H1 (cell line): Measurements from ENCODE around the gene MCEE. TPM values are rescaled to one million over a fixed set of nuclear protein-coding genes. Genes with fewer than 3 reads are reported as not detected.

ENCODE experiments used
- CTCF ChIA-PET: fragments of 300-600 bp; sonication (Branson Sonifier 250); formaldehyde crosslinking; loops from one replicate; lab custom pipeline; 2021; ENCODE audit not compliant: partially characterized antibody; lab: Charles Lee
- POLR2A ChIA-PET: fragments of 300-600 bp; sonication (Branson Sonifier 250); formaldehyde crosslinking; loops from one replicate; lab custom pipeline; 2021; ENCODE audit warnings: inconsistent platforms; ENCODE audit not compliant: partially characterized antibody; lab: Charles Lee
- DNase-seq, 2 experiments: peaks; one replicate each; pipeline versions ENCODE4 v3.0.0 to v3.0.0-alpha.2; 2010 to 2022; ENCODE audit warnings: low spot score in 2 of 2, low read depth in 1 of 2, mixed read lengths in 1 of 2
- FAIRE-seq: peaks from 2 replicates; lab custom pipeline; 2011; peaks lifted over from hg19 to GRCh38; lab: Jason Lieb, UNC
- H2AFZ ChIP-seq: 2 replicates; pipeline ENCODE4 v1.8.1; 2012; ENCODE audit warnings: low read length, inconsistent platforms
- H2AK5ac ChIP-seq: 2 replicates; pipeline ENCODE4 v1.6.1; 2013; ENCODE audit warnings: low read depth, low read length
- H2BK120ac ChIP-seq: replicated peaks from 2 replicates; pipeline ENCODE3; 2013; ENCODE audit warnings: low read depth, low read length, inconsistent platforms
- H2BK12ac ChIP-seq: 2 replicates; pipeline ENCODE4 v1.6.1; 2013; ENCODE audit warnings: low read depth, low read length
- H2BK15ac ChIP-seq: 2 replicates; pipeline ENCODE4 v1.6.1; 2013; ENCODE audit warnings: low read length
- H2BK20ac ChIP-seq: 2 replicates; pipeline ENCODE4 v1.6.1; 2013; ENCODE audit warnings: low read length
- H2BK5ac ChIP-seq: 2 replicates; pipeline ENCODE4 v1.6.1; 2013; ENCODE audit warnings: low read depth, low read length
- H3K14ac ChIP-seq: 2 replicates; pipeline ENCODE4 v1.6.1; 2013; ENCODE audit warnings: inconsistent platforms; ENCODE audit not compliant: insufficient read length
- H3K18ac ChIP-seq: 2 replicates; pipeline ENCODE4 v1.6.1; 2013; ENCODE audit warnings: low read length; ENCODE audit errors: extremely low read depth
- H3K23ac ChIP-seq: 2 replicates; pipeline ENCODE4 v1.6.1; 2013; ENCODE audit warnings: inconsistent platforms; ENCODE audit not compliant: insufficient read length
- H3K23me2 ChIP-seq: 2 replicates; pipeline ENCODE4 v1.6.1; 2013; ENCODE audit warnings: low read depth, low read length
- H3K27ac ChIP-seq: 2 replicates; pipeline ENCODE4 v1.6.1; 2011; ENCODE audit warnings: low read depth, low read length, inconsistent platforms
- H3K27me3 ChIP-seq, 4 experiments: replicated peaks in 1 of 4; 1 replicate in 1 of 4; 2 replicates in 3 of 4; pipeline versions ENCODE4 v1.6.1 to v1.8.1; 2011 to 2013; ENCODE audit warnings: low read length in 3 of 4, mild to moderate bottlenecking in 3 of 4, inconsistent platforms in 2 of 4, mixed read lengths in 2 of 4, moderate library complexity in 1 of 4; ENCODE audit not compliant: control insufficient read depth in 3 of 4, insufficient read depth in 3 of 4; ENCODE audit errors: extremely low read depth in 1 of 4
- H3K36me3 ChIP-seq, 4 experiments: 2 replicates each; pipeline versions ENCODE4 v1.6.1 to v1.8.1; 2011 to 2013; ENCODE audit warnings: mild to moderate bottlenecking in 4 of 4, low read length in 3 of 4, moderate library complexity in 2 of 4, control low read depth in 1 of 4, inconsistent platforms in 1 of 4; ENCODE audit not compliant: insufficient read depth in 4 of 4, control insufficient read depth in 2 of 4
- H3K4ac ChIP-seq: replicated peaks from 2 replicates; pipeline ENCODE3; 2013; ENCODE audit warnings: low read length, low read depth, mixed read lengths, inconsistent platforms; ENCODE audit not compliant: insufficient read length
- H3K4me1 ChIP-seq, 4 experiments: replicated peaks in 1 of 4; 1 replicate in 1 of 4; 2 replicates in 3 of 4; pipeline versions ENCODE4 v1.6.1 to v1.8.1; 2011 to 2013; ENCODE audit warnings: low read length in 3 of 4, inconsistent platforms in 2 of 4, mixed read lengths in 1 of 4; ENCODE audit not compliant: insufficient read depth in 4 of 4, control insufficient read depth in 3 of 4
- H3K4me2 ChIP-seq, 2 experiments: 2 replicates each; pipeline versions ENCODE4 v1.6.1 to v1.8.1; 2011 to 2013; ENCODE audit warnings: low read depth in 2 of 2, low read length in 2 of 2, control low read depth in 1 of 2, inconsistent platforms in 1 of 2, mild to moderate bottlenecking in 1 of 2; ENCODE audit not compliant: insufficient read depth in 1 of 2
- H3K4me3 ChIP-seq, 4 experiments: fragments of 200-600, 300-600 bp in 1 of 4; sonication (generic), shearing (Covaris generic), sonication (Bioruptor Twin) in 1 of 4; 2 replicates each; pipeline versions ENCODE4 v1.5.1 to v1.8.1; 2011 to 2016; ENCODE audit warnings: low read length in 4 of 4, low read depth in 3 of 4, control low read depth in 2 of 4, inconsistent platforms in 2 of 4, mild to moderate bottlenecking in 2 of 4, mixed read lengths in 1 of 4, moderate library complexity in 1 of 4; ENCODE audit not compliant: insufficient read depth in 2 of 4; ENCODE audit errors: extremely low read depth in 1 of 4
- H3K56ac ChIP-seq: replicated peaks from 2 replicates; pipeline ENCODE3; 2013; ENCODE audit warnings: low read depth, mild to moderate bottlenecking, mixed read lengths, low read length, inconsistent platforms; ENCODE audit not compliant: insufficient read length
- H3K79me1 ChIP-seq: 2 replicates; pipeline ENCODE4 v1.6.1; 2013; ENCODE audit warnings: low read depth, low read length, control low read depth
- H3K79me2 ChIP-seq, 2 experiments: 2 replicates each; pipeline versions ENCODE4 v1.6.1 to v1.8.1; 2012 to 2013; ENCODE audit warnings: low read length in 2 of 2, mild to moderate bottlenecking in 2 of 2, inconsistent platforms in 1 of 2; ENCODE audit not compliant: insufficient read depth in 2 of 2, control insufficient read depth in 1 of 2
- H3K9ac ChIP-seq, 4 experiments: replicated peaks in 1 of 4; 1 replicate in 1 of 4; 2 replicates in 3 of 4; pipeline versions ENCODE4 v1.6.1 to v1.8.1; 2011 to 2013; ENCODE audit warnings: low read depth in 3 of 4, low read length in 3 of 4, control low read depth in 2 of 4, mild to moderate bottlenecking in 2 of 4, moderate library complexity in 2 of 4, inconsistent platforms in 1 of 4; ENCODE audit errors: extremely low read depth in 1 of 4
- H3K9me3 ChIP-seq, 2 experiments: 2 replicates each; pipeline versions ENCODE4 v1.6.1 to v1.8.1; 2012 to 2013; ENCODE audit warnings: mild to moderate bottlenecking in 2 of 2, moderate library complexity in 2 of 2, control low read depth in 1 of 2, inconsistent platforms in 1 of 2, low read depth in 1 of 2, low read length in 1 of 2, mixed read lengths in 1 of 2; ENCODE audit not compliant: insufficient read depth in 2 of 2
- H4K20me1 ChIP-seq, 2 experiments: replicated peaks in 1 of 2; 2 replicates each; pipeline versions ENCODE3 to v1.8.1; 2011 to 2013; ENCODE audit warnings: inconsistent platforms in 2 of 2, low read length in 2 of 2, mild to moderate bottlenecking in 1 of 2; ENCODE audit not compliant: insufficient read depth in 2 of 2, control insufficient read depth in 1 of 2
- H4K5ac ChIP-seq: 2 replicates; pipeline ENCODE4 v1.6.1; 2013; ENCODE audit warnings: low read length, low read depth, mixed read lengths, inconsistent platforms; ENCODE audit not compliant: insufficient read length
- H4K8ac ChIP-seq: 2 replicates; pipeline ENCODE4 v1.8.0; 2013; ENCODE audit warnings: mild to moderate bottlenecking, moderate library complexity, low read length, inconsistent platforms; ENCODE audit not compliant: insufficient read depth; ENCODE audit errors: extremely low read depth
- H4K91ac ChIP-seq: replicated peaks from 2 replicates; pipeline ENCODE3; 2013; ENCODE audit warnings: low read length, mixed read lengths, inconsistent platforms; ENCODE audit not compliant: insufficient read length
- CBX5 ChIP-seq: fragments of 300-800, 300-1000 bp; sonication (generic); IDR thresholded peaks from 2 replicates; pipeline ENCODE4 v1.7.1; 2016; ENCODE audit warnings: antibody characterized with exemption, low read length, low read depth
- CBX8 ChIP-seq: fragments of 300-800, 300-1000 bp; sonication (generic); IDR thresholded peaks from 2 replicates; pipeline ENCODE4 v1.7.1; 2016; ENCODE audit warnings: low read depth, low read length, borderline replicate concordance
- HDAC2 ChIP-seq, 2 experiments: fragments of 300-600 bp in 1 of 2; sonication (generic) in 1 of 2; IDR thresholded peaks; 2 replicates each; pipeline ENCODE4 v1.6.1; 2011 to 2012; ENCODE audit warnings: low read depth in 2 of 2, low read length in 2 of 2, mild to moderate bottlenecking in 2 of 2, moderate library complexity in 2 of 2, borderline replicate concordance in 1 of 2, inconsistent platforms in 1 of 2
- PHF8 ChIP-seq: fragments of 200-600 bp; sonication (generic); conservative IDR thresholded peaks from 2 replicates; pipeline ENCODE4 v1.7.1; 2012; ENCODE audit warnings: low read depth, mild to moderate bottlenecking, inconsistent platforms, low read length, moderate library complexity
- POU5F1 ChIP-seq: IDR thresholded peaks from 2 replicates; pipeline ENCODE4 v1.6.1; 2011; ENCODE audit warnings: low read depth, mild to moderate bottlenecking, low read length, moderate library complexity
- SRF ChIP-seq: IDR thresholded peaks from 2 replicates; pipeline ENCODE4 v1.6.1; 2011; ENCODE audit warnings: mild to moderate bottlenecking, low read depth, low read length, moderate library complexity
- TEAD4 ChIP-seq: IDR thresholded peaks from 2 replicates; pipeline ENCODE4 v1.6.1; 2012; ENCODE audit warnings: low read depth, low read length, inconsistent platforms, mixed read lengths
- YY1 ChIP-seq: IDR thresholded peaks from 2 replicates; pipeline ENCODE4 v1.6.1; 2011; ENCODE audit warnings: low read depth, mild to moderate bottlenecking, low read length
- WGBS, 2 experiments: shearing (Covaris generic) in 1 of 2; methylation state at CpG; one replicate each; pipeline versions ENCODE4 v1.1.6 to v1.1.7; 2013 to 2015; ENCODE audit warnings: low lambda C conversion rate in 2 of 2, mixed read lengths in 2 of 2, inconsistent platforms in 1 of 2, low coverage in 1 of 2, missing lambda C conversion rate in 1 of 2; ENCODE audit not compliant: insufficient replicate concordance in 2 of 2, insufficient coverage in 1 of 2, insufficient read length in 1 of 2; ENCODE audit errors: extremely low coverage in 1 of 2, missing lambda C conversion rate in 1 of 2; 5-methylcytosine and 5-hydroxymethylcytosine counted together
- polyA plus RNA-seq, 7 experiments: library from polyadenylated mRNA; depleted of rRNA in 3 of 7; stranded (reverse) in 5 of 7; unstranded in 2 of 7; fragments of >200 nt in 5 of 7; fragments of 200-250 nt in 2 of 7; gene quantifications; 1 replicate in 5 of 7; 2 replicates in 1 of 7; 4 replicates in 1 of 7; pipeline versions ENCODE4 v1.2.1 to v1.2.3, GENCODE V29; 2011 to 2013; ENCODE audit warnings: missing spikeins in 2 of 7, mixed read lengths in 2 of 7
- total RNA-seq: library from RNA; stranded (reverse); fragmentation: NEBNext Ultra II Directional; extraction: Animal tissue kit (Norgen Biotek cat#: 25700); gene quantifications from 2 replicates; pipeline ENCODE4 v1.2.1, GENCODE V29; 2021
- TF ChIP-seq, protein P1 (sequence below): IDR thresholded peaks from 2 replicates; pipeline ENCODE4 v1.6.1; 2012; ENCODE audit warnings: inconsistent platforms

MCEE gene
- total and polyA plus RNA-seq, 2 of the 8 experiments (the other 6 are each of a cell fraction or from before 2014, with no cell fraction given): 7.3 to 14.1 TPM

DNA sequence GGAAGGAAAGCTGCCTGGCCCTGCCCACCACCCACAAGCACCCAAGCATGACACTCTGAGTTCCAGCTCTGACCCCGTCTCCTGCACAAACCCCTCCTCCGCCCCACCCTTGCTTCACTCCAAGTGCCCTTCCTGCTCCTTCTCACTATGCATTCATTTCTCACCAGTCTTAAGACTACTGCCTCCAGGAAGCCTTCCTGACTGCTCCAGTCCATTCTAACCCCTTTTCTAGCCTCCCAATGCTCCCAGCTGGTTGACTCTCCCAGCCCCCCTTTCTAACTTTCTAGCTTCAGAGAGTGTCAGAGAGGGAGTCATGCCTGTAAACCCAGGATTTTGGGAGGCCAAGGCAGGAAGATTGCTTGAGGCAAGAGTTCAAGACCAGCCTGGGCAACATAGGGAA, 69.8 kb downstream of the MCEE start:
- POLR2A ChIA-PET: interaction anchor here (0.9 to 1.2 kb wide), 4 partner anchors 8 to 16 kb away, joined by 3 read pairs; partner anchors contain the start of gene NAGK
- Histone ChIP-seq H2BK5ac (no peak overlapping the region), H3K4me2 (no peak overlapping the region), H3K4me1 (no peaks in the 10 kb centered on the region; a peak in 1 of 7 replicates)
- TF ChIP-seq SRF (no peak), PHF8 (no peak), POU5F1 (no peak), YY1 (no peak), HDAC2 (IDR thresholded peaks at IDR 0.05; ENCODE audit: borderline replicate concordance in 1 of 2, low read depth in 2 of 2, low read length in 2 of 2) (no peak), TEAD4 (no peak), CBX5 (no peak), CBX8 (no peak)
- TF ChIP-seq, protein P1, sequence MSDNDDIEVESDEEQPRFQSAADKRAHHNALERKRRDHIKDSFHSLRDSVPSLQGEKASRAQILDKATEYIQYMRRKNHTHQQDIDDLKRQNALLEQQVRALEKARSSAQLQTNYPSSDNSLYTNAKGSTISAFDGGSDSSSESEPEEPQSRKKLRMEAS: no peak
- TF ChIP-seq, all 59 proteins: peak for 0
- Histone ChIP-seq H3K23me2 (no peaks in the 10 kb centered on the region), H3K14ac (no peak overlapping the region), H3K36me3 (no peaks in the 10 kb centered on the region), H2BK12ac (no peak overlapping the region), H3K23ac (no peak overlapping the region), H3K4ac (no peak overlapping the region), H4K5ac (no peak overlapping the region), H3K27me3 (no peaks in the 10 kb centered on the region; a peak in 1 of 7 replicates), H4K91ac (no peak overlapping the region), H3K9ac (no peak overlapping the region), H3K4me3 (no peak overlapping the region), H2BK120ac (no peak overlapping the region), H2AFZ (no peak overlapping the region), H4K8ac (peak overlapping the region; percentile 11; the same call in 1 of the 2 replicates), H3K79me1 (no peaks in the 10 kb centered on the region), H3K79me2 (no peaks in the 10 kb centered on the region), H3K56ac (no peak overlapping the region), H3K18ac (no peak overlapping the region), H3K9me3 (no peaks in the 10 kb centered on the region), H2BK20ac (no peak overlapping the region), H4K20me1 (no peaks in the 10 kb centered on the region), H2AK5ac (no peak overlapping the region), H3K27ac (no peak overlapping the region), H2BK15ac (no peak overlapping the region)
- 86% methylated on average over 1 of the region's 2 CpGs; no CpG with 5 or more reads in 1 of the 2 experiments for WGBS, 2 experiments
- DNase-seq (no peak), FAIRE-seq (no peak)
- CTCF ChIA-PET: interaction anchor here (0.7 to 1.4 kb wide), 4 partner anchors 10 to 112 kb away, joined by 3 to 5 read pairs (median 4); no protein-coding TSS in a partner anchor
